ENCODE data around the gene ANXA1. TPM values are rescaled to one million over a fixed set of nuclear protein-coding genes. Genes with fewer than 3 reads are reported as not detected.

The ANXA1 gene
- total RNA-seq, 1 experiment from 2014 or later = 192 TPM

DNA sequence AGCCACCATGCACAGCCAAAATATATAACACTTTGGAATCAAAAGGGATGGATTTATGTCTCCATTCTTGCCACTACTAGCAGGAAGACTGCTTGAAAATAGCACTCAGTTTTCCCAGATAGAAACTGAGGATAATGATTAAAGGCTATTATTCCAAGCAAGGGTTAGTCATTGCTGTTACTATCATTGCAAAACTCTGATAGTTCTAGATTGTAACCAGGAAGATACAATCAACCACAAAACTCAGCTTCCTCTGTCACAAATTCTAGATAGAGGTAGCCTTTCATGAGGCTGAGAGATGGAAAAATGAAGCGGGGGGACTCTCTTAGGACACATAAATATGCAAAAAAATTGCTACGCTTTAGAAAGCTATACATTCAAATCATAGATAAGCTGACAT lies 3.1 kb downstream of the ANXA1 start:
- no peak overlapping the region for H3K9ac ChIP-seq (ENCODE audit: low read length)
- H4K20me1 ChIP-seq (ENCODE audit: low read length) = peaks cover 38% of the 10 kb centered on the region
- DNase-seq = peak; percentile 17
- no TSS peak for BruUV-seq (replicated peaks)
- no peaks in the 10 kb centered on the region for H3K9me2 ChIP-seq (replicated peaks; ENCODE audit: low read length)
- peaks cover 66% of the 10 kb centered on the region for H3K79me2 ChIP-seq (ENCODE audit: low read length)
- H3K4me2 ChIP-seq (ENCODE audit: low read length) = peak overlapping the region; percentile 93
- no peaks in the 10 kb centered on the region for H3K9me3 ChIP-seq (ENCODE audit: low read length)
- no peaks in the 10 kb centered on the region for H3K27me3 ChIP-seq (ENCODE audit: low read length)
- peaks cover 4% of the 10 kb centered on the region for H3F3A ChIP-seq (ENCODE audit: low read length, unreplicated experiment)
- TF ChIP-seq EZH2 (IDR thresholded peaks at IDR 0.05; ENCODE audit: low read length, unreplicated experiment) (no peak), EZH2phosphoT487 (IDR thresholded peaks at IDR 0.05; ENCODE audit: borderline replicate concordance, low read length) (no peak)
- TF ChIP-seq, protein P1, sequence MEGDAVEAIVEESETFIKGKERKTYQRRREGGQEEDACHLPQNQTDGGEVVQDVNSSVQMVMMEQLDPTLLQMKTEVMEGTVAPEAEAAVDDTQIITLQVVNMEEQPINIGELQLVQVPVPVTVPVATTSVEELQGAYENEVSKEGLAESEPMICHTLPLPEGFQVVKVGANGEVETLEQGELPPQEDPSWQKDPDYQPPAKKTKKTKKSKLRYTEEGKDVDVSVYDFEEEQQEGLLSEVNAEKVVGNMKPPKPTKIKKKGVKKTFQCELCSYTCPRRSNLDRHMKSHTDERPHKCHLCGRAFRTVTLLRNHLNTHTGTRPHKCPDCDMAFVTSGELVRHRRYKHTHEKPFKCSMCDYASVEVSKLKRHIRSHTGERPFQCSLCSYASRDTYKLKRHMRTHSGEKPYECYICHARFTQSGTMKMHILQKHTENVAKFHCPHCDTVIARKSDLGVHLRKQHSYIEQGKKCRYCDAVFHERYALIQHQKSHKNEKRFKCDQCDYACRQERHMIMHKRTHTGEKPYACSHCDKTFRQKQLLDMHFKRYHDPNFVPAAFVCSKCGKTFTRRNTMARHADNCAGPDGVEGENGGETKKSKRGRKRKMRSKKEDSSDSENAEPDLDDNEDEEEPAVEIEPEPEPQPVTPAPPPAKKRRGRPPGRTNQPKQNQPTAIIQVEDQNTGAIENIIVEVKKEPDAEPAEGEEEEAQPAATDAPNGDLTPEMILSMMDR (conservative IDR thresholded peaks at IDR 0.05; ENCODE audit: low read depth, low read length) = no peak
- no peak overlapping the region for H2AFZ ChIP-seq (ENCODE audit: low read length)
- ChIA-PET POLR2A (ENCODE audit: unreplicated experiment) (no interaction called here), CTCF (no interaction called here)
- peaks cover 45% of the 10 kb centered on the region for H3K4me1 ChIP-seq (ENCODE audit: insufficient read depth, low read length)
- H3K27ac ChIP-seq (ENCODE audit: low read length) = no peak overlapping the region
- ATAC-seq = no peak
- H3K4me3 ChIP-seq (ENCODE audit: low read length) = peak overlapping the region; percentile 86; the same call in 1 of the 2 replicates
- intact Hi-C loops (cut with micrococcal nuclease) = loop anchor here (5.0 kb wide), 1 partner anchor 627 kb away; no protein-coding TSS in a partner anchor
- peaks cover 33% of the 10 kb centered on the region for H3K36me3 ChIP-seq (ENCODE audit: low read depth, low read length)

DNA sequence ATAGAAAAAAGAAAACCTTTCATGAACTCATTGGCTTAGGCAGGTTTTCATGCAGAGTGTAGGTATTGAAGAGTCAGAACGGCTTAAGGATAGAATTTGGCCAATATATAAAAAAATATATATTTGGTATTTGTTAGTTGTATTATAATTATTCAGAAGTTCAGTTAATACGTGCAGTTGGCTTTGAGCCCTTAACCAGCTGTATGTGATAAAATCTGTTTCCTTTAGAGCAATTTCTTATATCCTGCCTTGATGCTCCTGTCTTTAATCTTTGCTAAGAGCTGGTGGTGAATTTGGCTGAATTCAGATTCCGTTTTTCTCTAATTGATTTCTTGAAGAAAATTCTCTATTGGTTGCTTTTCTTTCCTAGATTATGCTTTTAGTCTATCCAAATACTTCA lies 3.7 kb downstream of the ANXA1 start:
- no peaks in the 10 kb centered on the region for H3K27me3 ChIP-seq (ENCODE audit: low read length)
- CTCF ChIA-PET = no interaction called here
- H3K9ac ChIP-seq (ENCODE audit: low read length) = no peak overlapping the region
- H2AFZ ChIP-seq (ENCODE audit: low read length) = no peak overlapping the region
- intact Hi-C loops (cut with micrococcal nuclease) = no loop called here
- H3K9me2 ChIP-seq (replicated peaks; ENCODE audit: low read length) = no peaks in the 10 kb centered on the region
- peaks cover 38% of the 10 kb centered on the region for H4K20me1 ChIP-seq (ENCODE audit: low read length)
- BruUV-seq (replicated peaks) = no TSS peak
- DNase-seq = no peak
- H3K36me3 ChIP-seq (ENCODE audit: low read depth, low read length) = peaks cover 39% of the 10 kb centered on the region
- peaks cover 4% of the 10 kb centered on the region for H3F3A ChIP-seq (ENCODE audit: low read length, unreplicated experiment)
- peaks cover 66% of the 10 kb centered on the region for H3K79me2 ChIP-seq (ENCODE audit: low read length)
- peak overlapping the region; percentile 93 for H3K4me2 ChIP-seq (ENCODE audit: low read length)
- H3K4me1 ChIP-seq (ENCODE audit: insufficient read depth, low read length) = peaks cover 38% of the 10 kb centered on the region
- TF ChIP-seq EZH2 (IDR thresholded peaks at IDR 0.05; ENCODE audit: low read length, unreplicated experiment) (no peak), EZH2phosphoT487 (IDR thresholded peaks at IDR 0.05; ENCODE audit: borderline replicate concordance, low read length) (no peak)
- TF ChIP-seq, protein P1 (conservative IDR thresholded peaks at IDR 0.05; ENCODE audit: low read depth, low read length) = no peak
- no peaks in the 10 kb centered on the region for H3K9me3 ChIP-seq (ENCODE audit: low read length)
- H3K27ac ChIP-seq (ENCODE audit: low read length) = no peak overlapping the region
- peak overlapping the region; percentile 86; the same call in 1 of the 2 replicates for H3K4me3 ChIP-seq (ENCODE audit: low read length)
- POLR2A ChIA-PET (ENCODE audit: unreplicated experiment) = no interaction called here
- ATAC-seq = no peak

DNA sequence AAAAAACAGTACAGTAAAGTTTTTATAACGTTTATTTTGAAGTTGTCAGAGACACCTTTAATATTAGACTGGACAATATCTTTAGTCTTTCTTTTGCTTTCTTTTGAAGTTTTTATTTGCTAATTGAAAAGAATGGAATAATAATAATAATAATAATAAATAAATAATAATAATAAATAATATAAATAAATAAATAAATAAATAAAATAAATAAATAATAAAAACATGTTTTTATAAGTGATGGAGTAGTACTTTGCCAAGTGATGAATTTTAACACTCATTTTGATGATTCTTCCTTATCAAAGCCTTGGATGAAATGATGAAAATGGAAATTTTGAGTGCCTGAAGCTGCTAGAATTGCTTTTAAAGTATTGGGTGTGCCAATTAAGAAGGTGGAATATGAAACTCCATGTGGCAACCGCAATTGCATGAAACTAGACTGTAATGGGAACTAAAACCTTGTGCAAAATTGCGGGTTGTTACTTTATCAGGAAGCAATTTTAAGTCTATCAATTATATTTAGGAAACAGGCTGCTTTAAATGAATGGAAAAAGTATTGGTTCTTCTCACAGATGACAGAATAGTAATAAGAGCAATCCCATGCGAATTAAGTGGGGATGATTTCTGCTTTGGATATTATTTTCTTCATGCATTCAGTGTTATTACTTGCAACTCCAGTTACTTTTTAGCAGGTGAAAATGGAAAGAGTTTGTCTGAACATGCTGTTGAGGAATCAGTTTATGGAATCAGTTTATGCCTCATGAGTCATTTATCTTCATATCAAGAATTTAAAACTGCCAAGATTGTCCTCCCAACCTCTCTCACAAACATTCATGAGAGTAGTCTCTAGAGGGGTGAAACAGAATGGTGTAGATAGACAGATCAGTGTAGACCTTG lies 4.6 kb downstream of the ANXA1 start:
- no peak for TF ChIP-seq EZH2 (IDR thresholded peaks at IDR 0.05; ENCODE audit: low read length, unreplicated experiment)
- TF ChIP-seq EZH2phosphoT487 (IDR thresholded peaks at IDR 0.05; ENCODE audit: borderline replicate concordance, low read length) = no peak
- TF ChIP-seq, protein P1 (conservative IDR thresholded peaks at IDR 0.05; ENCODE audit: low read depth, low read length) = no peak
- CTCF ChIA-PET = no interaction called here
- Histone ChIP-seq H3K36me3 (ENCODE audit: low read depth, low read length) (peaks cover 48% of the 10 kb centered on the region), H3K27me3 (ENCODE audit: low read length) (no peaks in the 10 kb centered on the region), H3K9me2 (replicated peaks; ENCODE audit: low read length) (no peaks in the 10 kb centered on the region), H3K4me2 (ENCODE audit: low read length) (peak overlapping the region; percentile 44), H3K9ac (ENCODE audit: low read length) (no peak overlapping the region), H3K79me2 (ENCODE audit: low read length) (peaks cover 66% of the 10 kb centered on the region), H3F3A (ENCODE audit: low read length, unreplicated experiment) (peaks cover 4% of the 10 kb centered on the region), H3K9me3 (ENCODE audit: low read length) (no peaks in the 10 kb centered on the region), H4K20me1 (ENCODE audit: low read length) (peaks cover 38% of the 10 kb centered on the region), H2AFZ (ENCODE audit: low read length) (no peak overlapping the region), H3K4me1 (ENCODE audit: insufficient read depth, low read length) (peaks cover 30% of the 10 kb centered on the region), H3K4me3 (ENCODE audit: low read length) (no peak overlapping the region), H3K27ac (ENCODE audit: low read length) (no peak overlapping the region)
- BruUV-seq (replicated peaks) = no TSS peak
- intact Hi-C loops (cut with micrococcal nuclease) = no loop called here
- DNase-seq (no peak), ATAC-seq (no peak)
- POLR2A ChIA-PET (ENCODE audit: unreplicated experiment) = no interaction called here

Measured in PC-3 (cell line).